Mucosa of rectum (tissue), 2 donors: ENCODE data around the gene TMEM116.
"Not testable (repeated sequence)": the region's sequence is repeated elsewhere in the genome, so short reads cannot be mapped to it uniquely, and the experiment has no call there.

ENCODE experiments used
- H3K27ac ChIP-seq, 2 donors: one replicate each; pipeline ENCODE4 v1.7.0; 2013; ENCODE audit warnings: inconsistent platforms in 2 of 2, low read depth in 2 of 2, low read length in 2 of 2
- H3K27me3 ChIP-seq, 2 donors: one replicate each; pipeline ENCODE4 v1.7.0; 2013; ENCODE audit warnings: low read length in 2 of 2; ENCODE audit not compliant: control insufficient read depth in 2 of 2, insufficient read depth in 2 of 2
- H3K36me3 ChIP-seq, 2 donors: one replicate each; pipeline ENCODE4 v1.7.0; 2013; ENCODE audit warnings: low read length in 2 of 2; ENCODE audit not compliant: control insufficient read depth in 2 of 2, insufficient read depth in 2 of 2
- H3K4me1 ChIP-seq, 2 donors: one replicate each; pipeline ENCODE4 v1.7.0; 2013; ENCODE audit warnings: low read length in 2 of 2, mild to moderate bottlenecking in 1 of 2; ENCODE audit not compliant: control insufficient read depth in 2 of 2, insufficient read depth in 2 of 2
- H3K4me3 ChIP-seq, 2 donors: one replicate each; pipeline ENCODE4 v1.7.0; 2013; ENCODE audit warnings: low read length in 2 of 2
- H3K9ac ChIP-seq, 2 donors: one replicate each; pipeline ENCODE4 v1.7.0; 2013; ENCODE audit warnings: low read length in 2 of 2, low read depth in 1 of 2, mild to moderate bottlenecking in 1 of 2
- H3K9me3 ChIP-seq, 2 donors: one replicate each; pipeline ENCODE4 v1.7.0; 2013; ENCODE audit warnings: low read length in 2 of 2; ENCODE audit not compliant: control insufficient read depth in 2 of 2
- donor health status: healthy.
- donor health status: Normal muscosa, but diverticular disease.

Gene TMEM116

GRCh38 chr12:111950961-111951676 is 61.8 kb downstream of the TMEM116 start:
- not testable (repeated sequence) for H3K36me3 ChIP-seq, H3K9ac ChIP-seq, H3K4me1 ChIP-seq, H3K27me3 ChIP-seq, H3K27ac ChIP-seq, H3K9me3 ChIP-seq, H3K4me3 ChIP-seq

DNA sequence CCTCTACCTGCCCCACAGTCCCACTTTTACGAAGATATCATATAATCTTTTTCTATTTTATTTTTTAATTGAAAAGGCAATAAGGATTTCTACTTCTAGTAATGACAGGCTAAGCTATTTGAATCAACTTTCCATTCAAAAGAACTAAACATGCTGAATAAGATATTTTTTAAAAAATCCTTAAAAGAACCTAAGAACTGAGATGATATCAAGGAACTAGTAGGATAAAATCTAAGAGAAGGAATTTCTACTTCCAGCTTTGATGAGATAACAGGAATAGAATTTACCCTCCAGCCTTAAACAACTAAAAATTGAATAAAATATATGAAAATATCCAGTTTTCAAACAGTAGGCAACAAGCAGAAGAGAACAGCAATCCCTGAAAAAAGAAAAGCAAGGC is 69.0 kb downstream of the TMEM116 start:
- H3K27me3 ChIP-seq = no peaks in the 10 kb centered on the region
- H3K9ac ChIP-seq = no peak overlapping the region
- H3K36me3 ChIP-seq = no peaks in the 10 kb centered on the region
- H3K9me3 ChIP-seq = no peaks in the 10 kb centered on the region
- no peak overlapping the region for H3K27ac ChIP-seq
- no peaks in the 10 kb centered on the region for H3K4me1 ChIP-seq
- H3K4me3 ChIP-seq = no peak overlapping the region

GRCh38 chr12:111942557-111942956 is 70.4 kb downstream of the TMEM116 start:
- Histone ChIP-seq H3K9me3 (no peaks in the 10 kb centered on the region), H3K9ac (no peak overlapping the region), H3K4me3 (no peak overlapping the region), H3K27ac (no peak overlapping the region), H3K27me3 (no peaks in the 10 kb centered on the region), H3K4me1 (no peaks in the 10 kb centered on the region), H3K36me3 (no peaks in the 10 kb centered on the region)

GRCh38 chr12:111937429-111937828 is 75.5 kb downstream of the TMEM116 start:
- H3K27me3 ChIP-seq = no peaks in the 10 kb centered on the region
- peaks cover 0 to 2% of the 10 kb centered on the region in 2 donors for H3K36me3 ChIP-seq
- no peak overlapping the region for H3K4me3 ChIP-seq
- H3K9me3 ChIP-seq = no peaks in the 10 kb centered on the region
- H3K4me1 ChIP-seq = no peaks in the 10 kb centered on the region
- no peak overlapping the region for H3K9ac ChIP-seq
- H3K27ac ChIP-seq = no peak overlapping the region

- H3K36me3 ChIP-seq = peaks cover 0 to 3% of the 10 kb centered on the region in 2 donors
- no peaks in the 10 kb centered on the region for H3K27me3 ChIP-seq
- H3K4me3 ChIP-seq = no peak overlapping the region
- no peaks in the 10 kb centered on the region for H3K4me1 ChIP-seq
- H3K27ac ChIP-seq = no peak overlapping the region
- no peaks in the 10 kb centered on the region for H3K9me3 ChIP-seq
- no peak overlapping the region for H3K9ac ChIP-seq
Measured at GRCh38 chr12:111936869-111937268, 76.1 kb downstream of the TMEM116 start.

GRCh38 chr12:111932241-111932640 is 80.7 kb downstream of the TMEM116 start:
- no peaks in the 10 kb centered on the region for H3K27me3 ChIP-seq
- H3K9ac ChIP-seq = no peak overlapping the region
- H3K4me3 ChIP-seq = no peak overlapping the region
- peaks cover 0 to 3% of the 10 kb centered on the region in 2 donors for H3K36me3 ChIP-seq
- H3K9me3 ChIP-seq = no peaks in the 10 kb centered on the region
- no peak overlapping the region for H3K27ac ChIP-seq
- H3K4me1 ChIP-seq = no peaks in the 10 kb centered on the region

GRCh38 chr12:111927346-111927745 is 85.6 kb downstream of the TMEM116 start:
- H3K36me3 ChIP-seq = no peaks in the 10 kb centered on the region

GRCh38 chr12:111926631-111927030 is 86.3 kb downstream of the TMEM116 start:
- H3K4me1 ChIP-seq = no peaks in the 10 kb centered on the region
- H3K36me3 ChIP-seq = no peaks in the 10 kb centered on the region
- no peak overlapping the region for H3K9ac ChIP-seq
- H3K4me3 ChIP-seq = no peak overlapping the region
- H3K9me3 ChIP-seq = no peaks in the 10 kb centered on the region
- H3K27ac ChIP-seq = no peak overlapping the region
- H3K27me3 ChIP-seq = no peaks in the 10 kb centered on the region

More at GRCh38 chr12:111927346-111927745, 85.6 kb downstream of the TMEM116 start:
- Histone ChIP-seq H3K4me1 (no peaks in the 10 kb centered on the region), H3K27me3 (no peaks in the 10 kb centered on the region), H3K4me3 (no peak overlapping the region), H3K9ac (no peak overlapping the region), H3K27ac (no peak overlapping the region), H3K9me3 (no peaks in the 10 kb centered on the region)

GRCh38 chr12:111925171-111925570 is 87.8 kb downstream of the TMEM116 start:
- no peaks in the 10 kb centered on the region for H3K27me3 ChIP-seq
- no peaks in the 10 kb centered on the region for H3K9me3 ChIP-seq
- H3K27ac ChIP-seq = no peak overlapping the region
- H3K4me3 ChIP-seq = no peak overlapping the region
- no peaks in the 10 kb centered on the region for H3K36me3 ChIP-seq
- H3K4me1 ChIP-seq = no peaks in the 10 kb centered on the region
- no peak overlapping the region for H3K9ac ChIP-seq

- no peak overlapping the region for H3K27ac ChIP-seq
- no peaks in the 10 kb centered on the region for H3K9me3 ChIP-seq
- no peaks in the 10 kb centered on the region for H3K36me3 ChIP-seq
- no peaks in the 10 kb centered on the region for H3K27me3 ChIP-seq
- no peak overlapping the region for H3K4me3 ChIP-seq
- H3K4me1 ChIP-seq = no peaks in the 10 kb centered on the region
- H3K9ac ChIP-seq = no peak overlapping the region
Measured at GRCh38 chr12:111907740-111908139, 105.2 kb downstream of the TMEM116 start.
